Type B pancreatic cell (in vitro differentiated cells): ENCODE data around the gene RABL3. TPM values are rescaled to one million over a fixed set of nuclear protein-coding genes. Genes with fewer than 3 reads are reported as not detected.

ENCODE experiments used
- DNase-seq: peaks from one replicate; pipeline ENCODE4 v3.0.0; 2021; ENCODE audit warnings: mixed read lengths; ENCODE audit not compliant: unreplicated experiment; ENCODE audit errors: extremely low spot score
- H3K27ac Mint-ChIP-seq: 2 replicates; pipeline ENCODE4 v1.8.0; 2021; ENCODE audit warnings: mild to moderate bottlenecking, mixed read lengths
- H3K27me3 Mint-ChIP-seq: 2 replicates; pipeline ENCODE4 v1.8.0; 2021; ENCODE audit warnings: mixed read lengths
- H3K36me3 Mint-ChIP-seq: 2 replicates; pipeline ENCODE4 v1.8.0; 2021; ENCODE audit warnings: mixed read lengths
- H3K4me1 Mint-ChIP-seq: one replicate; pipeline ENCODE4 v1.8.0; 2021; ENCODE audit warnings: mixed read lengths; ENCODE audit not compliant: unreplicated experiment
- H3K4me3 Mint-ChIP-seq: 2 replicates; pipeline ENCODE4 v1.8.0; 2021; ENCODE audit warnings: mild to moderate bottlenecking, mixed read lengths
- H3K9me3 Mint-ChIP-seq: 2 replicates; pipeline ENCODE4 v1.8.0; 2021; ENCODE audit warnings: mixed read lengths
- CTCF ChIP-seq: fragments of 200-600 bp; sonication (generic); conservative IDR thresholded peaks from 2 replicates; pipeline ENCODE4 v1.5.0; 2021; ENCODE audit warnings: antibody characterized with exemption, mild to moderate bottlenecking
- total RNA-seq: library from RNA; stranded (reverse); gene quantifications from 2 replicates; pipeline ENCODE4 v1.2.1, GENCODE V29; 2021; ENCODE audit warnings: low replicate concordance

RABL3 gene
- total RNA-seq, 1 donor from 2014 or later = 15.5 TPM

GRCh38 chr3:120775411-120775810, 33.1 kb upstream of the RABL3 start:
- no peaks in the 10 kb centered on the region for H3K27me3 Mint-ChIP-seq
- H3K4me3 Mint-ChIP-seq = no peak overlapping the region
- DNase-seq = no peak
- no peaks in the 10 kb centered on the region for H3K4me1 Mint-ChIP-seq
- TF ChIP-seq CTCF = no peak
- peaks cover 11% of the 10 kb centered on the region for H3K36me3 Mint-ChIP-seq
- H3K9me3 Mint-ChIP-seq = no peaks in the 10 kb centered on the region
- no peak overlapping the region for H3K27ac Mint-ChIP-seq

GRCh38 chr3:120773932-120774331, 31.6 kb upstream of the RABL3 start:
- Mint-ChIP-seq H3K27ac (no peak overlapping the region), H3K9me3 (no peaks in the 10 kb centered on the region), H3K27me3 (no peaks in the 10 kb centered on the region), H3K4me3 (no peak overlapping the region), H3K4me1 (no peaks in the 10 kb centered on the region), H3K36me3 (peaks cover 8% of the 10 kb centered on the region)
- DNase-seq = no peak
- no peak for TF ChIP-seq CTCF

GRCh38 chr3:120772081-120772480, 29.8 kb upstream of the RABL3 start:
- no peak for DNase-seq
- no peak overlapping the region for H3K27ac Mint-ChIP-seq
- no peak overlapping the region for H3K4me3 Mint-ChIP-seq

GRCh38 chr3:120770891-120771290, 28.6 kb upstream of the RABL3 start:
- H3K36me3 Mint-ChIP-seq = peaks cover 8% of the 10 kb centered on the region
- no peaks in the 10 kb centered on the region for H3K27me3 Mint-ChIP-seq
- H3K9me3 Mint-ChIP-seq = no peaks in the 10 kb centered on the region
- no peak overlapping the region for H3K27ac Mint-ChIP-seq
- TF ChIP-seq CTCF = no peak
- DNase-seq = no peak
- H3K4me1 Mint-ChIP-seq = peaks cover 11% of the 10 kb centered on the region
- no peak overlapping the region for H3K4me3 Mint-ChIP-seq

More at GRCh38 chr3:120772081-120772480, 29.8 kb upstream of the RABL3 start:
- Mint-ChIP-seq H3K4me1 (peaks cover 3% of the 10 kb centered on the region), H3K27me3 (no peaks in the 10 kb centered on the region), H3K36me3 (peaks cover 8% of the 10 kb centered on the region), H3K9me3 (no peaks in the 10 kb centered on the region)
- TF ChIP-seq CTCF = no peak

GRCh38 chr3:120769436-120769835, 27.1 kb upstream of the RABL3 start:
- DNase-seq = no peak
- Mint-ChIP-seq H3K4me3 (no peak overlapping the region), H3K27me3 (no peaks in the 10 kb centered on the region), H3K27ac (no peak overlapping the region), H3K9me3 (no peaks in the 10 kb centered on the region), H3K4me1 (peaks cover 18% of the 10 kb centered on the region), H3K36me3 (peaks cover 8% of the 10 kb centered on the region)
- TF ChIP-seq CTCF = no peak

- H3K27ac Mint-ChIP-seq = no peak overlapping the region
- H3K27me3 Mint-ChIP-seq = no peaks in the 10 kb centered on the region
- no peak for DNase-seq
- TF ChIP-seq CTCF = no peak
- no peak overlapping the region for H3K4me3 Mint-ChIP-seq
- H3K4me1 Mint-ChIP-seq = peaks cover 35% of the 10 kb centered on the region
- H3K9me3 Mint-ChIP-seq = no peaks in the 10 kb centered on the region
- peaks cover 5% of the 10 kb centered on the region for H3K36me3 Mint-ChIP-seq
Observed at GRCh38 chr3:120767106-120767505, 24.8 kb upstream of the RABL3 start.
